ENCODE results near the gene GRM8.
"Not testable (repeated sequence)": the region's sequence is repeated elsewhere in the genome, so short reads cannot be mapped to it uniquely, and the experiment has no call there.

GRM8 gene

GRCh38 chr7:126702242-126703016, 550.3 kb downstream of the GRM8 start:
- DNase-seq, result no peak

GRCh38 chr7:126700807-126701604, 551.7 kb downstream of the GRM8 start:
- DNase-seq, result no peak

DNA sequence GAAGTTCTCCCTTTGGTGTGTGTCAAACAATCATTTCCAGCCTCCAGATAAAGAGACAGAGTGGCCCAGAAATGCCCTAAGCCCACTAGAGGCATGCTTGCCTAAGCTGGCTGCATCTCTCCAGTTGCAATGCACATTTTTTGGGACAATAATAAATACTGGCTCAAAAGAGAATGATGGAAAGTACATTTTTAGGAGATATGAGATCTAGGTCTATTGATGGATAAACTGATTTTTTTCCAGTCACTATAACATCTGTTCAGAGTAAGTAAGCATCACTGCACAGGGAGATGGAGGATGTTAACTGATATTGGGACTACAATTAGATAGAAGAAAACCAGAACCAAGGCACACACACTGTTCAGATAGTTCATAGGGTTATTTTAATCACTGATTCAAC, 553.0 kb downstream of the GRM8 start:
- no peak for DNase-seq

GRCh38 chr7:126698909-126699308, 553.8 kb downstream of the GRM8 start:
- no peak for DNase-seq

DNA sequence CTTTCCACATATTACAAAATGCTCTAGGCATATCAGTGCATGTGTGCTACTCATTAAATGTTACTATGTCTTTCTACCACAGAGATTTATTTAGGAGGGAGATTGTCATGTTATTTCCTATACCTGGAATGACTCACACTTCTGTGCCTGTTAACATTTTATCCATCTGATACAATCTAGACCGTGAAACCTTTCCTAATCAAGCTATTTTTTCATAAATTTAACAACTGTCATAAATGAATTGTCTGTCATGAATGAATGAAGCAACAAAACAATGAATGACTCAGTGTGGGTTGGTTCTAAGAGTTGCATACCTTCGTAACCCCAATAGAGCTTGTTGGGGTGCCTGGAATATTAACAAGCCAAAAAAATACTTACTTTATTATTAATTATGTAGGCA, 554.3 kb downstream of the GRM8 start:
- DNase-seq, result no peak

DNA sequence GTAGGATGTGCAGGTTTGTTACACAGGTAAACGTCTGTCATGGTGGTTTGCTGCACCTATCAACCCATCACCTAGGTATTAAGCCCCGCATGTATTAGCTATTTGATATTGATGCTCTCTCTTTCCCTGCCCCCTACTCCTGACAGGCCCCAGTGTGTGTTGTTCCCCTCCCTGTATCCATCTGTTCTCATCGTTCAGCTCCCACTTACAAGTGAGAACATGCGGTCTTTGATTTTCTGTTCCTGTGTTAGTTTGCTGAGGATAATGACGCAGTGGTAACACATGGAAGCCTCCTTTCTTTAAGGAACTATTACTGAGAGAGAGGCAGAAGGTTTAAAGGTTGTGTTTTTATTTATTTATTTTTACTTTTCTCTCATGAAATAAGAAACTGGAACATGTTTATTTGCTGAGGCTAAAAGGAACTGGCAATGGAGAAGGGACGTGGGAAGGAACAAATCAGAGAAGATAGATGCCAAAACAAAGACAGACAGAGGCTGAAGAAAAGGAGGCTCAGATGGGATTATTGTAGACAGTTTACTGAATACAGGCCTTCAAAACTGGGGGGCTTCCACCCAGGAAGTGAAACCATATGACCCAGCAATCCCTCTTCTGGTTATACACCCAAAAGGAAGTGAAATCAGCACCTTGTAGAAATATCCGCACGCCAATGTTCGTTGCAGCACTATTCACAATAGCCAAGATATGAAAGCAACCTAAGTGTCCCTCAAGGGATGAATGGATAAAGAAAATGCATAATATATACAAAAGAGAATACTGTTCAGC, 556.3 kb downstream of the GRM8 start:
- no peak for DNase-seq

DNA sequence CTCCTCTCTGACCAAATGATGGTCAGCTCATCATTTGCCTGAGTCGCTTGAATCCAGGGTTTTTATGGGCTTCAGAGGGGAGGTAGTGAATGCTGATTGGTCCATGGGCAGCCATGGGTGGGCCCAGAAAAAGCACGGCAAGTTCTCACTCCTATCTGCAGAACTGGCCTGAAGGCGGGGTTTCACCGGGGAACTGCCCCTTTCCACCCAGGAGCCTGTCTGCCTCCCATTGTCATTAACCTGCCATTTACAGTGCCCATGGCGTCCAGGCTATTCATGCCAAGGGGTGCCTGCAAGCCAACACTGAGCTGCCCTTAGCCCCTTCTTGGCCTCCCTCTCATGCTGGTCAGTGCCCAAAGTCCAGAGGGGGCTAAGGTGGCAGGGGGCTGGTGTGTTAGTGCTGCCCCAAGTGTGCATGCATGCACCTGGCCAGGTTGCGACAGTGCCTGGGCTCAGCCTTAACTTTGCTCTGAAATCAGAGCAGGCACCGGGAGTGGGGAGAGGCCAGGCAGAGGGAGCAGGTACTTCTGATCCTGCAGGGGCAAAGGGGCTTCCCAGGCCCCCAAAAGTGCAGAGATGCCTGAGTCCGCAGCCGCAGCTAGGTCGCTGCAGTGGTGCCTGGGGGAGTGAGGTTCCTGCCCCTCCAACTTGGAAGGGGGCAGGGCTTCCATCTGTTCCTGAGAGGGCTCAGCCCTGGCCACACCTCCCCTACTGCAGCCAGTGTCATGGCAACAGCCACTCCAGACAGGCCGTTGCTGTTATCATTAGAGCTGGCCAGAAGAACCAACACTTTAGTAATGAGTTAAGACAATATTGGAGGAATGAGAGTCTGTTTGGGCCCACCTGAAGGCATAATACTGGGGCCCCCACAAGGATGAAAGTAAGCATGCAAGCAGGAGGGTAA, 561.6 kb downstream of the GRM8 start:
- DNase-seq, result no peak

GRCh38 chr7:126690104-126690503, 562.6 kb downstream of the GRM8 start:
- no peak for DNase-seq

DNA sequence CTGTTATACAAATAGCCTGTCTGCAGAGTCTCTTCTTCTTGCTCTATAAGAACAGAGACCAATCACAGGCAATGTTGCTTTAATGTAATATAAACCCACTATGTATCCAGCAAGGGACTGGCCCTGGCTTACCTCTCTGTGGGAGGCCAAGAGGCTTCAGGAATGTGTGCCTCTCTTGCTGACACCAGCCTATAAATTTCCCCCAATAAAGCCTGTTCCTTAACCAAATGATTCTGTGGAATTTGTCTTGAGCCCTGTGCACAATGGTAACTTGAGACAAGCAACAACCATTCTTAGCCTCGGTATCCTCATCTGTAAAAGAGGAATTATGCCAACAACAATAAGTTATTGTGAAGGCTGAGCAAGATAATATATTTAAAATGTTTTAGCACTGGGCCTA, 563.7 kb downstream of the GRM8 start:
- no peak for DNase-seq

DNA sequence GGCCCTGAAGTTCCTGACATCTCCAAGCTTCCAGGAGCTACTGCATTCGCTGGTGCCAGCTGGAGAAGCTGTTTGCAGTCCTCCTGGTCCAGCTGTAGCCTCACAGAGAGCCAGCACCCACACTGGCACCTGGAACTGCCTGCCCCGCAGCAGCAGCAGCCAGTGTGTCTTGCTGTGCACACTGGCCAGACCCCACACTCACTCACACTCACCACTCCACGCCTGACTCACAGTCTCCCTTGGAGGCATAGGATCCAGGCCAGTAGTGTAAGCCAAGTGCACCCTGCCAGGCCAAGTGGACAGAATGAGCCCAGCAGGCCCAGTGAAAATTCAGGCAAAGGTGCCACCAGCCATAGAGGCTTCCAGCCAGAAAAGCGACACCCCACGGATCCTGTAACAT, 566.3 kb downstream of the GRM8 start:
- no peak for DNase-seq

DNA sequence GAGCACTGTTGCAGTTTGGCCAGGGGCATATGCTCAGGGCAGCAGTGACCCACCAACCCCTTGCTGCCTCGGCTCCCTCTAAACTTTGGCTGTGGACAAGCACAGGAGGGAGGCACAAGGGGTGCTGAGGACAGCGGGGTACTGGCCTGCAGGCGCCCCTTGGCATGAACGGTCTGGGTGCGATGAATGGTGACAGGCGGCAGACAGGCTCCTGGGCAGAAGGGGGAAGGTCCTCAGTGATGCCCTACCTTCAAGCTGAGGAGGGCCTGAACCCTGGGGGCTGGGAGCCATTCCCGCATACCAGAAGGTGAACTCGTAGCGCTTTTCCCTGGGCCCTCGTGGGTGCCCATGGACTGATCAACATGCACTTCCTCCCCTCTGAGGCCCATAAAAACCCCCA, 567.1 kb downstream of the GRM8 start:
- no peak for DNase-seq

- DNase-seq, result no peak
Measured at GRCh38 chr7:126685018-126685573, 567.6 kb downstream of the GRM8 start.

DNA sequence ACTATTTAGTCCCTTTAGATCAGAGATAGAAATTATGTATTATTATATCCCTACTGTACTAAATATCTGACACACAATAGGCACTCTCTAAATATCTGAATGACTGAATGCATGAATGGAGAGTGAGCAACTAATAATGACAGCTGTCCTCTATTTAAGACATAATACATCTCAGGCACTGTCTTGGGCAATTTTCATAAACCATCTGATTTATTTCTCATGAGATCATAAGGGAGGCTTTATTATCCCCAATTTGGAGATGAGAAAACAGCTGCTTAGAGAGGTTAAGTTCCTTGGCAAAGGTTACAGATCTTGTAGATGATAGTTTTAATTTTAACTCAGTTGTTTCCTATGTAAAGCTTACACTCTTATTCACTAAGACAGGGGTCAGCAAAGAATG, 570.6 kb downstream of the GRM8 start:
- DNase-seq, result no peak

DNA sequence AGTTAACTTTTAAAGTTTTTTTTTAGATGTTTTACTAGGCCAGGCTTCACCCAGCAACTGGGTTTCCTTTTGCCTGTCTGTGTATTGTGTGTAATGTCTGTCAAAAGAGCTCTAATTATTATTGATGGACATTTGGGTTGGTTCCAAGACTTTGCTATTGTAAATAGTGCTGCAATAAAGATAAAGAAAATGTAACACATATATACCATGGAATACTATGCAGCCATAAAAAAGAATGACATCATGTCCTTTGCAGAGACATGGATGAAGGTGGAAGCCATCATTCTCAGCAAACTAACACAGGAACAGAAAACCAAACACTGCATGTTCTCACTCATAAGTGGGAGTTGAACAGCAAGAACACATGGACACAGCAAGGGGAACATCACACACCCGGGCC, 584.0 kb downstream of the GRM8 start:
- not testable (repeated sequence) for DNase-seq

DNA sequence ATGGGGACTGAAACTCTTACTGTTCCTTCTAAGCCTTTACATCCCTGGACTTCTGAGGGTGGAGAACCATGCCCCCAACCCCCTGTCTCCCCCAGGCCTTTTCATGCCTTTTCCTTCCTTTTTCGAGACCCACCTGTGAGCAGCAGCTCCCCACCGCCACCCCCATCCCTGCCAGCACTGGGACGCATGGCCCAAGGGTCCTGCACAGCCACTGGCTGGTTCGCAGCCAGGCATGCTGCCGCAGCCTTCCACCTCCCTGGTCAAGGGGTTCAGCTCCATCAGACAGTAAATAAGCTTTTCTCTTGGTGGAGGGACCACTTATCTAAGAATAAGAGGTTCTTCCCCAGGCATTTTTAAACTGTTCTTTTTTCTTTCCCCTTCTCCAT, 584.4 kb downstream of the GRM8 start:
- no peak for DNase-seq

DNA sequence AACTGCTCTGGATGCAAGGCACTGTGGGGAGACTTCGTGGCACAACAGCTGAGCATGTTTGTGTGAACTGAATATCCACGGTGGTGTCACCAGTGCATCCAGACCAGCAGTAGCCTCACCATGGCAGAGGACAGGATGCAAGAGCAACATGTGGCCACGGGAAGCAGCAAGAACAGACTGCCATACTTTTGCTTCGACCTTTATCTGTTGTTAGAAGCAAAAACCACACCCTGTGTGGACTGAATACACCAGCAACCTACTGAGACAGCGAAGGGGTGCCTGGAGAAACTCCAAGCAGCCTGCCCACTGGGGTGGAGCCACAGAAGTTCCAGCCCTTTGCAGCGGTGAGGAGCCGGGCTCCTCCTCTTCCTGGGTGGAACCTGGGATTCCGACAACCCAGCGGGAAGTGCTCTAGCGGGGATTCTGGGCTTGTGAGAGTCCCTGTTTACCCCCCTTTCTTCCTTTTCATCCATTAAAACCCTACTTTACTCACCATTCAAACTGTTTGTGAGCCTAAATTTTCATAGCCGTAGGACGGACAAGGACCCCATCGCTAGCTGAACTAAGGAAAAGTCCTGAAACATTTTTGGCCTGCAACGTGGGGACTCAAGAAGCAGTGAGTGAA, 584.9 kb downstream of the GRM8 start:
- no peak for DNase-seq

DNA sequence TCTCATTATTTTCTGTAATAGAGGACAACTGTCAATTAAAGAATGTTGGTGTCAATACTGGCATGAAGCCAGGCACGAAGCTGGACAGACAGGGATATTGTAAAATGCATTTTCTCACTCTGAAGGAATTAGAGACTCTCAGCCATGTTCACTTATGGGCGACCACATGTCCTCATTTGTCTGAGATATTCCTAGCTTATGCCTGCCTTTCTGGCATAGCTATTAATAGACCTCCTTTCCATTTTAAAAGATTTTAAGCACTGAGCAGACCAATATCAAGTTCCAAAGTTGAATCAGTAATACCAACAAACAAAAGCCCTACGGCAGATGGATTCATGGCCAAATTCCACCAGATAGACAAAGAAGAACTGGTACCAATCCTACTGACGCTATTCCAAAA, 589.9 kb downstream of the GRM8 start:
- no peak for DNase-seq

- DNase-seq, result no peak
Measured at GRCh38 chr7:126659124-126659523, 593.6 kb downstream of the GRM8 start.

DNA sequence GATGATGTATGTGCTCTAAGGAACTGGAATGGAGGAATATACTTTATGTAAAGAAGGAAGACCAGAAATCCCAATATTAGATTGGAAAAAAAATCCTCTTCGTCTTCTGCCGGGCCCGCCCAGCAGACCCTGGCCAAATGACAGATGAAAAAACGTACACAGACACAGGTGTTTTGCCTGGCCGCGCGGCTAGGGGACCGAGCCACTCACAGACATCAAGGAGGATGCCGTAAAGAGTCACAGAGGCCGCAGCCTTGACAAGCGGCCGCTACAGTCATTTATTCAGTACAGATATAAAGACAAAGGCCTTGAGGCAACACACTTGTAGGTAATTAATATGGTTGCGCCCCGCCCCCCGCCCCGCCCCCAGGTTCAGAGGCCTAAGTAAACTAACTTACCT, 594.1 kb downstream of the GRM8 start:
- DNase-seq, result no peak

- DNase-seq, result no peak
Measured at GRCh38 chr7:126657599-126658358, 595.0 kb downstream of the GRM8 start.

DNA sequence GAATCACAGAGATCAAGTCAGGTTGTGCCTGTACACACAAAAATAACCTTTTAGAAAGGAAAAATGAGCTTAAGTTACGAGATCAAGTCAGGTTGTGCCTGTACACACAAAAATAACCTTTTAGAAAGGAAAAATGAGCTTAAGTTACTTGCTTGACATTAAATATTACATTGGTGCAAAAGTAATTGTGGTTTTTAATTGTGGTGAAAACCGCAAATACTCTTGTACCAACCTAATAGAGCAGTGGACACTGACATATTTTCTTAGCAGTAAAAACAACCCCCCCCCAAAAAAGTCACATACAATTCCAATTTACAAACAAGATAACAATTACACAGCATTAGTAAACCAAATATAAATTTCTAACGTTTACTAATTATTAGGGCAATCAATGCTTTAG, 595.6 kb downstream of the GRM8 start:
- DNase-seq, result no peak
